Heart right ventricle (tissue), 16 donors: ENCODE results near the gene SMIM35. TPM values are rescaled to one million over a fixed set of nuclear protein-coding genes. Genes with fewer than 3 reads are reported as not detected.

Experiments used
- ATAC-seq, 8 donors: fragments of 200-7000 bp; cut with Tn5 transposase; one replicate each; pipeline ENCODE4 v1.9.1; 2020; ENCODE audit warnings: mild to moderate bottlenecking in 8 of 8, moderate library complexity in 8 of 8, moderate number of reproducible peaks in 1 of 8
- DNase-seq, 2 donors: peaks; one replicate each; pipeline ENCODE4 v3.0.0-alpha.2; 2020
- H3K27ac ChIP-seq, 10 donors: fragments of 200-600 bp; sonication (generic) in 2 of 10; one replicate each; pipeline versions ENCODE4 v1.5.0 to v1.8.0; 2020 to 2022; ENCODE audit warnings: mild to moderate bottlenecking in 3 of 10
- H3K27me3 ChIP-seq, 7 donors: fragments of 200-600 bp; one replicate each; pipeline ENCODE4 v1.8.0; 2021 to 2022; ENCODE audit warnings: mild to moderate bottlenecking in 2 of 7
- H3K36me3 ChIP-seq, 9 donors: fragments of 200-600 bp; sonication (generic) in 1 of 9; one replicate each; pipeline versions ENCODE4 v1.5.0 to v1.8.0; 2020 to 2022; ENCODE audit warnings: mild to moderate bottlenecking in 2 of 9
- H3K4me1 ChIP-seq, 9 donors: fragments of 200-600 bp; sonication (generic) in 1 of 9; one replicate each; pipeline versions ENCODE4 v1.5.0 to v1.8.0; 2020 to 2022; ENCODE audit warnings: mild to moderate bottlenecking in 4 of 9
- H3K4me3 ChIP-seq, 10 donors: fragments of 200-600 bp; sonication (generic) in 2 of 10; one replicate each; pipeline versions ENCODE4 v1.5.0 to v1.8.0; 2020 to 2022; ENCODE audit warnings: mild to moderate bottlenecking in 7 of 10, moderate library complexity in 2 of 10
- H3K9me3 ChIP-seq, 11 donors: fragments of 200-600 bp in 10 of 11; sonication (generic) in 2 of 11; one replicate each; pipeline versions ENCODE4 v1.5.0 to v1.8.0; 2013 to 2022; ENCODE audit warnings: mild to moderate bottlenecking in 2 of 11, control low read depth in 1 of 11, moderate library complexity in 1 of 11
- WGBS, 2 donors: extraction: QIAGEN DNeasy Blood & Tissue Kit; methylation state at CpG; one replicate each; pipeline ENCODE4 v1.1.7; 2013; ENCODE audit warnings: inconsistent platforms in 1 of 2; 5-methylcytosine and 5-hydroxymethylcytosine counted together
- intact Hi-C, 10 donors: fragments of 100-400 bp; cut with DNase I; formaldehyde crosslinking; loops; one replicate each; pipeline versions ENCODE4 v1.11.1 to v1.14.2; 2022
- polyA plus RNA-seq, 2 donors: library from polyadenylated mRNA; stranded (reverse); fragments of 200-250 nt; gene quantifications; one replicate each; pipeline ENCODE4 v1.2.3, GENCODE V29; 2013
- total RNA-seq, 10 donors: library from RNA; stranded (reverse); fragmentation: NEBNext Ultra II Directional in 3 of 10; extraction: Animal tissue kit (Norgen Biotek cat#: 25700) in 3 of 10; gene quantifications; one replicate each; pipeline versions ENCODE4 v1.2.1 to v1.2.4, GENCODE V29; 2021 to 2023
- TF ChIP-seq, protein P1 (sequence below), 9 donors: fragments of 200-600 bp; sonication (generic) in 2 of 9; IDR thresholded peaks; one replicate each; pipeline versions ENCODE4 v1.5.0 to v1.8.0; 2021 to 2022; ENCODE audit warnings: antibody characterized with exemption in 9 of 9, mild to moderate bottlenecking in 5 of 9, moderate library complexity in 1 of 9
- donor health status: Arrhythmogenic right ventricular cardiomyopathy.
- donor health status: ischemic (EF 13 %, LVEDD 7.1; RV severe dilation, severe dysfunction).
- donor health status: healthy with polysubstance abuse.
- donor health status: DM: no; HTN: yes; CAD: no.
- donor health status: DM: no; HTN: no; CAD: no.
- donor health status: ischemic (EF 25% LVEDD 6.9; RV normal size, moderate dysfunction).
- donor health status: ischemic (EF 25% LVEDD 5.7; RV mildly dilated, moderate dysfunction).
- donor health status: healthy.
- donor health status: DM: yes; HTN: yes; CAD: no.
- donor health status: Ischemic cardiomyopathy.
- donor health status: ischemic (EF 35%, LVEDD 5.7; RV mildly dilated, moderate dysfunction).
- donor health status: nonischemic (EF 11% LVEDD 7.7; RV severe dilation, severe dysfunction).
- donor health status: DM: yes; HTN: yes; CAD: no.
- donor health status: PGD.
- donor health status: ischemic (EF 29% LVEDD 5.4; RV normal size, mild dysfunction).
- donor health status: nonischemic (EF 23%, LVEDD 6.1; RV moderate dilation, normal function).

SMIM35 gene
- total and polyA plus RNA-seq, 12 donors = not detected

GRCh38 chr11:118047749-118048148 lies 39.0 kb downstream of the SMIM35 start:
- DNase-seq = no peak

GRCh38 chr11:118046964-118047700 lies 39.6 kb downstream of the SMIM35 start:
- no peaks in the 10 kb centered on the region for H3K36me3 ChIP-seq
- H3K27me3 ChIP-seq = no peaks in the 10 kb centered on the region
- TF ChIP-seq, protein P1, sequence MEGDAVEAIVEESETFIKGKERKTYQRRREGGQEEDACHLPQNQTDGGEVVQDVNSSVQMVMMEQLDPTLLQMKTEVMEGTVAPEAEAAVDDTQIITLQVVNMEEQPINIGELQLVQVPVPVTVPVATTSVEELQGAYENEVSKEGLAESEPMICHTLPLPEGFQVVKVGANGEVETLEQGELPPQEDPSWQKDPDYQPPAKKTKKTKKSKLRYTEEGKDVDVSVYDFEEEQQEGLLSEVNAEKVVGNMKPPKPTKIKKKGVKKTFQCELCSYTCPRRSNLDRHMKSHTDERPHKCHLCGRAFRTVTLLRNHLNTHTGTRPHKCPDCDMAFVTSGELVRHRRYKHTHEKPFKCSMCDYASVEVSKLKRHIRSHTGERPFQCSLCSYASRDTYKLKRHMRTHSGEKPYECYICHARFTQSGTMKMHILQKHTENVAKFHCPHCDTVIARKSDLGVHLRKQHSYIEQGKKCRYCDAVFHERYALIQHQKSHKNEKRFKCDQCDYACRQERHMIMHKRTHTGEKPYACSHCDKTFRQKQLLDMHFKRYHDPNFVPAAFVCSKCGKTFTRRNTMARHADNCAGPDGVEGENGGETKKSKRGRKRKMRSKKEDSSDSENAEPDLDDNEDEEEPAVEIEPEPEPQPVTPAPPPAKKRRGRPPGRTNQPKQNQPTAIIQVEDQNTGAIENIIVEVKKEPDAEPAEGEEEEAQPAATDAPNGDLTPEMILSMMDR (IDR thresholded peaks at IDR 0.05) = no peak
- ATAC-seq (no peak), DNase-seq (no peak)
- no peak overlapping the region for H3K4me3 ChIP-seq
- H3K27ac ChIP-seq = peak overlapping the region in 1 of 10 donors; percentile 68
- H3K9me3 ChIP-seq = no peaks in the 10 kb centered on the region
- intact Hi-C loops = loop anchor here in 2 of 10 donors (5.0 to 10.0 kb wide), 3 partner anchors 92 to 592 kb away; no protein-coding TSS in a partner anchor
- WGBS, 2 donors = 88 to 91% methylated on average over 8 of the region's 8 CpGs
- peaks cover 0 to 17% (median 0%) of the 10 kb centered on the region in 9 donors for H3K4me1 ChIP-seq

More at GRCh38 chr11:118047749-118048148, 39.0 kb downstream of the SMIM35 start:
- no peak overlapping the region for H3K27ac ChIP-seq
- 77 to 78% methylated on average over 4 of the region's 4 CpGs for WGBS, 2 donors
- peaks cover 0 to 24% (median 0%) of the 10 kb centered on the region in 9 donors for H3K4me1 ChIP-seq
- TF ChIP-seq, protein P1 (IDR thresholded peaks at IDR 0.05) = no peak
- H3K27me3 ChIP-seq = no peaks in the 10 kb centered on the region
- ATAC-seq = no peak
- no peaks in the 10 kb centered on the region for H3K9me3 ChIP-seq
- intact Hi-C loops = loop anchor here in 2 of 10 donors (5.0 to 10.0 kb wide), 3 partner anchors 93 to 593 kb away; no protein-coding TSS in a partner anchor
- no peaks in the 10 kb centered on the region for H3K36me3 ChIP-seq
- no peak overlapping the region for H3K4me3 ChIP-seq

GRCh38 chr11:118046051-118046963 lies 40.5 kb downstream of the SMIM35 start:
- WGBS, 2 donors = 63 to 66% methylated on average over 5 of the region's 5 CpGs
- Histone ChIP-seq H3K4me1 (peaks cover 0 to 13% (median 0%) of the 10 kb centered on the region in 9 donors), H3K27ac (peak overlapping the region in 1 of 10 donors; percentile 68), H3K4me3 (no peak overlapping the region), H3K9me3 (no peaks in the 10 kb centered on the region), H3K36me3 (no peaks in the 10 kb centered on the region), H3K27me3 (no peaks in the 10 kb centered on the region)
- DNase-seq (no peak), ATAC-seq (no peak)
- TF ChIP-seq, protein P1 (IDR thresholded peaks at IDR 0.05) = no peak
- intact Hi-C loops = loop anchor here in 2 of 10 donors (5.0 to 10.0 kb wide), 3 partner anchors 92 to 592 kb away; no protein-coding TSS in a partner anchor

- Histone ChIP-seq H3K36me3 (no peaks in the 10 kb centered on the region), H3K4me1 (peaks cover 0 to 6% (median 0%) of the 10 kb centered on the region in 9 donors), H3K27ac (peak overlapping the region in 1 of 10 donors; percentile 68)
Observed at GRCh38 chr11:118045191-118045590, 41.6 kb downstream of the SMIM35 start.

More at GRCh38 chr11:118045191-118045590, 41.6 kb downstream of the SMIM35 start:
- ATAC-seq (no peak), DNase-seq (no peak)
- intact Hi-C loops = loop anchor here in 2 of 10 donors (5.0 to 10.0 kb wide), 3 partner anchors 90 to 590 kb away; no protein-coding TSS in a partner anchor
- no peaks in the 10 kb centered on the region for H3K9me3 ChIP-seq
- WGBS, 2 donors = 76 to 91% methylated on average over 2 of the region's 2 CpGs
- no peak overlapping the region for H3K4me3 ChIP-seq
- TF ChIP-seq, protein P1 (IDR thresholded peaks at IDR 0.05) = no peak
- peaks cover 0 to 4% (median 0%) of the 10 kb centered on the region in 7 donors for H3K27me3 ChIP-seq
